Measurements from ENCODE around the gene AFF3. TPM values are rescaled to one million over a fixed set of nuclear protein-coding genes. Genes with fewer than 3 reads are reported as not detected.

AFF3 gene
- total and polyA plus RNA-seq, 2 of the 4 experiments (the other 2 are of a cell fraction): 12.9 to 14.3 TPM

GRCh38 chr2:99611786-99612185 lies 530.6 kb downstream of the AFF3 start:
- no peak overlapping the region for H3K27ac ChIP-seq (ENCODE audit: insufficient read depth, low read length)
- no peak overlapping the region for H2AK9ac ChIP-seq (replicated peaks; ENCODE audit: low read depth, low read length, poor library complexity)
- in situ Hi-C loops (cut with MboI; ENCODE audit: low sequenced_read_pairs) (no loop called here), dilution Hi-C loops (cut with HindIII; ENCODE audit: low sequenced_read_pairs, unreplicated experiment) (no loop called here), intact Hi-C loops (cut with micrococcal nuclease) (no loop called here)
- DNase-seq: no peak
- no peaks in the 10 kb centered on the region for H3K79me1 ChIP-seq (ENCODE audit: low read depth in 1 of 2, low read length in 2 of 2)
- no peak overlapping the region for H2AFZ ChIP-seq (replicated peaks; ENCODE audit: low read length, poor library complexity)
- peaks cover 3% of the 10 kb centered on the region; the same call in 1 of the 2 replicates for H4K20me1 ChIP-seq (ENCODE audit: insufficient read depth, low read length)
- no peaks in the 10 kb centered on the region for H3K27me3 ChIP-seq (ENCODE audit: control insufficient read depth, insufficient read depth, low read length)
- ChIA-PET CTCF (interaction anchor here (0.6 kb wide), 1 partner anchor 45 kb away, joined by 3 read pairs; no protein-coding TSS in a partner anchor), POLR2A (ENCODE audit: unreplicated experiment) (no interaction called here)
- no peak for TF ChIP-seq RAD21 (IDR thresholded peaks at IDR 0.05; ENCODE audit: low read length)
- H2AK5ac ChIP-seq (ENCODE audit: low read depth, low read length): no peak overlapping the region
- H3K4me1 ChIP-seq (ENCODE audit: control insufficient read depth, insufficient read depth, low read length): peaks cover 10% of the 10 kb centered on the region
- H3K4me3 ChIP-seq (ENCODE audit: insufficient read depth, low read depth, low read length): no peak overlapping the region
- no peak overlapping the region for H2BK120ac ChIP-seq (ENCODE audit: low read depth, low read length)
- peaks cover 2% of the 10 kb centered on the region; the same call in 1 of the 2 replicates for H3K9me1 ChIP-seq (ENCODE audit: insufficient read depth, low read length)
- no peak overlapping the region for H2BK20ac ChIP-seq (ENCODE audit: low read depth, low read length)
- no peak overlapping the region for H4K8ac ChIP-seq (ENCODE audit: low read depth in 2 of 2, low read length in 2 of 2)
- H3K14ac ChIP-seq (replicated peaks; ENCODE audit: low read depth, low read length): no peak overlapping the region
- no TSS peak for BruUV-seq (replicated peaks)
- no peak overlapping the region for H4K91ac ChIP-seq (ENCODE audit: insufficient read depth, low read depth, low read length)
- no CpG with 5 or more reads among the region's 6 CpGs for WGBS, 2 experiments (ENCODE audit: extremely low coverage in 2 of 2, insufficient read length in 1 of 2)
- no peak overlapping the region for H3K4me2 ChIP-seq (ENCODE audit: low read depth, low read length)
- H4K5ac ChIP-seq (ENCODE audit: low read depth, low read length): no peak overlapping the region
- H2BK15ac ChIP-seq (ENCODE audit: low read depth, low read length): no peak overlapping the region
- no peak for ATAC-seq (ENCODE audit: low read depth)
- H3K9me3 ChIP-seq (ENCODE audit: control insufficient read depth, insufficient read depth, low read length): no peaks in the 10 kb centered on the region
- peaks cover 2% of the 10 kb centered on the region; the same call in 1 of the 2 replicates for H3K36me3 ChIP-seq (ENCODE audit: control insufficient read depth, insufficient read depth, low read length)
- H3K4ac ChIP-seq (ENCODE audit: low read depth, low read length): no peak overlapping the region
- H3K18ac ChIP-seq (ENCODE audit: low read depth, low read length): no peak overlapping the region
- no peak overlapping the region for H3K23ac ChIP-seq (ENCODE audit: low read depth, low read length)
- no peak overlapping the region for H2BK5ac ChIP-seq (ENCODE audit: low read depth, low read length, poor library complexity, severe bottlenecking)
- no peak overlapping the region for H3K9ac ChIP-seq (ENCODE audit: low read depth, low read length)
- no peak overlapping the region for H3K56ac ChIP-seq (ENCODE audit: extremely low read depth, insufficient read depth, low read length)

All from IMR-90 (cell line).